Neural cell (in vitro differentiated cells): Measurements from ENCODE around the gene VMP1. TPM values are rescaled to one million over a fixed set of nuclear protein-coding genes. Genes with fewer than 3 reads are reported as not detected.
"Not testable (repeated sequence)": the region's sequence is repeated elsewhere in the genome, so short reads cannot be mapped to it uniquely, and the experiment has no call there.

Experiments used
- H2AFZ ChIP-seq: fragments of 200-600, 300-800 bp; sonication (generic), shearing (Covaris generic); 2 replicates; pipeline ENCODE4 v1.6.0; 2014; ENCODE audit warnings: low read depth, mild to moderate bottlenecking, antibody characterized with exemption, low read length, moderate library complexity
- H3F3A ChIP-seq: fragments of 200-600 bp; shearing (Covaris generic); 2 replicates; pipeline ENCODE4 v1.6.1; 2016; ENCODE audit warnings: mild to moderate bottlenecking, moderate library complexity, mixed read lengths, antibody characterized with exemption, low read length; ENCODE audit not compliant: insufficient read depth, poor library complexity, severe bottlenecking
- H3K27ac ChIP-seq: fragments of 200-600, 300-800 bp; sonication (generic), shearing (Covaris generic); 2 replicates; pipeline ENCODE4 v1.5.1; 2014; ENCODE audit warnings: mild to moderate bottlenecking, low read length, moderate library complexity
- H3K27me3 ChIP-seq: fragments of 300-800, 200-600 bp; sonication (generic), shearing (Covaris generic); 2 replicates; pipeline ENCODE4 v1.6.0; 2014; ENCODE audit warnings: mild to moderate bottlenecking, low read depth, low read length, moderate library complexity; ENCODE audit not compliant: insufficient read depth
- H3K36me3 ChIP-seq: fragments of 300-800, 200-600 bp; sonication (generic), shearing (Covaris generic); 2 replicates; pipeline ENCODE4 v1.5.1; 2014; ENCODE audit warnings: mild to moderate bottlenecking, antibody characterized with exemption, low read length, moderate library complexity; ENCODE audit not compliant: insufficient read depth
- H3K4me2 ChIP-seq: fragments of 300-800, 200-600 bp; sonication (generic), shearing (Covaris generic); 2 replicates; pipeline ENCODE4 v1.6.0; 2014; ENCODE audit warnings: mild to moderate bottlenecking, low read length
- H3K4me3 ChIP-seq: fragments of 300-800, 200-600 bp; sonication (generic), shearing (Covaris generic); 2 replicates; pipeline ENCODE4 v1.5.1; 2014; ENCODE audit warnings: mild to moderate bottlenecking, low read length, moderate library complexity
- H3K79me2 ChIP-seq: fragments of 200-600 bp; shearing (Covaris generic); replicated peaks from 2 replicates; pipeline ENCODE4 v1.6.0; 2014; ENCODE audit warnings: mild to moderate bottlenecking, low read length, moderate library complexity; ENCODE audit not compliant: insufficient read depth
- H3K9ac ChIP-seq: fragments of 300-800, 200-600 bp; sonication (generic), shearing (Covaris generic); 2 replicates; pipeline ENCODE4 v1.6.1; 2016; ENCODE audit warnings: mild to moderate bottlenecking, low read length, mixed read lengths
- H3K9me2 ChIP-seq: fragments of 200-600 bp; shearing (Covaris generic); 2 replicates; pipeline ENCODE4 v1.6.1; 2016; ENCODE audit warnings: mild to moderate bottlenecking, low read length, mixed read lengths; ENCODE audit not compliant: insufficient read depth
- H3K9me3 ChIP-seq: fragments of 200-600, 300-800 bp; sonication (generic), shearing (Covaris generic); 2 replicates; pipeline ENCODE4 v1.6.1; 2016; ENCODE audit warnings: mild to moderate bottlenecking, mixed run types, low read length, moderate library complexity, mixed read lengths
- H4K20me1 ChIP-seq: fragments of 200-600 bp; shearing (Covaris generic); 2 replicates; pipeline ENCODE4 v1.6.1; 2016; ENCODE audit warnings: mild to moderate bottlenecking, mixed run types; ENCODE audit not compliant: insufficient read depth
- MXI1 ChIP-seq: fragments of 450-650 bp; conservative IDR thresholded peaks from 2 replicates; pipeline ENCODE4 v1.6.1; 2014; ENCODE audit warnings: antibody characterized with exemption, mild to moderate bottlenecking; ENCODE audit not compliant: poor library complexity, severe bottlenecking
- POLR2AphosphoS5 ChIP-seq: IDR thresholded peaks from 2 replicates; pipeline ENCODE4 v1.6.1; 2012
- RAD21 ChIP-seq: fragments of 450-650 bp; conservative IDR thresholded peaks from 2 replicates; pipeline ENCODE4 v1.6.1; 2014; ENCODE audit warnings: antibody characterized with exemption, mild to moderate bottlenecking, moderate library complexity
- SMC3 ChIP-seq: fragments of 450-650 bp; conservative IDR thresholded peaks from 2 replicates; pipeline ENCODE4 v1.6.1; 2014; ENCODE audit warnings: antibody characterized with exemption, mild to moderate bottlenecking, moderate library complexity; ENCODE audit not compliant: poor library complexity
- TAF1 ChIP-seq: IDR thresholded peaks from 2 replicates; pipeline ENCODE4 v1.6.1; 2012; ENCODE audit warnings: low read depth
- polyA plus RNA-seq: library from polyadenylated mRNA; depleted of rRNA; stranded (reverse); fragments of >200 nt; gene quantifications from 2 replicates; pipeline ENCODE4 v1.2.3, GENCODE V29; 2014
- TF ChIP-seq, protein P1 (sequence below): IDR thresholded peaks from 2 replicates; pipeline ENCODE4 v1.6.1; 2012; ENCODE audit warnings: borderline replicate concordance
- TF ChIP-seq, protein P2 (sequence below): fragments of 450-650 bp; IDR thresholded peaks from 2 replicates; pipeline ENCODE4 v1.5.1; 2014; ENCODE audit warnings: antibody characterized with exemption, mild to moderate bottlenecking, moderate library complexity; ENCODE audit not compliant: poor library complexity, severe bottlenecking

Gene VMP1
- polyA plus RNA-seq, 1 donor from 2014 or later = 75.9 TPM

DNA sequence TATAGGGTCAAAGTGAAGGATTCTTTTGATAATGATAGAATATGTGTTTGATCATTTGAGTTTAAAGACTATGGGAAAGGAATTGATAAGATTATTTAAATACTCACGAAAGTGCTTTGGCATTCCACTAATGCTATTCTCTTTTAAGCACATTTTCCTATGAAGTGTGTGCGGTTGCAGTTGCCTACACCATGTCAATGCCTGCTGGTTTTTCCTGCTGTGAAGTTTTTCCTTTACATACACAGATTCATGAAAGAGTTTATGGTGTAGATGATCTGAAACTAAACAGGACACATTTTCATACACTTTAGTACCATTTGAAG, 78.7 kb downstream of the VMP1 start:
- no peaks in the 10 kb centered on the region for H3K79me2 ChIP-seq
- H3F3A ChIP-seq = no peaks in the 10 kb centered on the region
- H2AFZ ChIP-seq = no peak overlapping the region
- no peaks in the 10 kb centered on the region for H3K9me2 ChIP-seq
- no peak overlapping the region for H3K27ac ChIP-seq
- no peak overlapping the region for H3K9ac ChIP-seq
- no peak overlapping the region for H3K4me2 ChIP-seq
- H4K20me1 ChIP-seq = no peaks in the 10 kb centered on the region
- no peaks in the 10 kb centered on the region for H3K27me3 ChIP-seq
- H3K36me3 ChIP-seq = no peaks in the 10 kb centered on the region
- no peaks in the 10 kb centered on the region for H3K9me3 ChIP-seq
- no peak overlapping the region for H3K4me3 ChIP-seq
- TF ChIP-seq POLR2AphosphoS5 (no peak), MXI1 (no peak), RAD21 (no peak), TAF1 (no peak)
- TF ChIP-seq, protein P1, sequence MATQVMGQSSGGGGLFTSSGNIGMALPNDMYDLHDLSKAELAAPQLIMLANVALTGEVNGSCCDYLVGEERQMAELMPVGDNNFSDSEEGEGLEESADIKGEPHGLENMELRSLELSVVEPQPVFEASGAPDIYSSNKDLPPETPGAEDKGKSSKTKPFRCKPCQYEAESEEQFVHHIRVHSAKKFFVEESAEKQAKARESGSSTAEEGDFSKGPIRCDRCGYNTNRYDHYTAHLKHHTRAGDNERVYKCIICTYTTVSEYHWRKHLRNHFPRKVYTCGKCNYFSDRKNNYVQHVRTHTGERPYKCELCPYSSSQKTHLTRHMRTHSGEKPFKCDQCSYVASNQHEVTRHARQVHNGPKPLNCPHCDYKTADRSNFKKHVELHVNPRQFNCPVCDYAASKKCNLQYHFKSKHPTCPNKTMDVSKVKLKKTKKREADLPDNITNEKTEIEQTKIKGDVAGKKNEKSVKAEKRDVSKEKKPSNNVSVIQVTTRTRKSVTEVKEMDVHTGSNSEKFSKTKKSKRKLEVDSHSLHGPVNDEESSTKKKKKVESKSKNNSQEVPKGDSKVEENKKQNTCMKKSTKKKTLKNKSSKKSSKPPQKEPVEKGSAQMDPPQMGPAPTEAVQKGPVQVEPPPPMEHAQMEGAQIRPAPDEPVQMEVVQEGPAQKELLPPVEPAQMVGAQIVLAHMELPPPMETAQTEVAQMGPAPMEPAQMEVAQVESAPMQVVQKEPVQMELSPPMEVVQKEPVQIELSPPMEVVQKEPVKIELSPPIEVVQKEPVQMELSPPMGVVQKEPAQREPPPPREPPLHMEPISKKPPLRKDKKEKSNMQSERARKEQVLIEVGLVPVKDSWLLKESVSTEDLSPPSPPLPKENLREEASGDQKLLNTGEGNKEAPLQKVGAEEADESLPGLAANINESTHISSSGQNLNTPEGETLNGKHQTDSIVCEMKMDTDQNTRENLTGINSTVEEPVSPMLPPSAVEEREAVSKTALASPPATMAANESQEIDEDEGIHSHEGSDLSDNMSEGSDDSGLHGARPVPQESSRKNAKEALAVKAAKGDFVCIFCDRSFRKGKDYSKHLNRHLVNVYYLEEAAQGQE = no peak

DNA sequence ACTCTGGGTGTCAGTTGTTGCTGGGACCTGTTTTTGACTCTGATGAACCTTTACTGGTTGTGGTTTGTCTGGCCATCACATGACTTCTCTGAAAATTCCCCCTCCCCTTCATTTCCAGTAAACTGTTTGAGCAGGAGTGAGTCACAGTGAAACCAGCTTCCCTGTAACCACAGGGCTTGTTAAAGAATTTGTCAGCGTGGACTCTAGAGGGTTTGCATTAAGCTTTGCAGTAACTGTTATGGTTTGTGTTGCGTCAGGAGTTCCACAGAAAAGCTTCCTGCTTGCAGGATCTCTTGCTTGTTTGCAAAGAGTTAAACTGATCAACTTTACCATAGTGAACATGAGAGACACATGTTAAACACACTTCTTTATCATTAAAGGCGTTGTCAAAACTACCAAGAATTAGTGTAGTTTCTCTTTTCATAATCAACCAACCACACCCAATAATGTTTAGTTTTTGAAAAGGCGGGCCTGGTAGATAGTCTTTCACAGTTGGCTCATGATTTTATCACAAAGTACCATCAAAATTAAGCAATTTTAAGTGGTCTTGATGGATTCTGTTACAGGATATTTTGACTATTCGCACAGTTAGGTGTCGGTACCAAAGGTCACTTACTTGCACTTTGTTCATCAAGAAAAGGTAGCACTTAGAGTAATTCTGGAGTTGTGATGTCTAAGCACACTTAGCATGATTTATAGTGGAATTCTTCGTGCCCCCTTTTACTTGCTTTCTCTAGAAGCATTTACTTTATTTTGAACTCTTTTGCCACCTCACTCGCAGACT, 79.3 kb downstream of the VMP1 start:
- no peaks in the 10 kb centered on the region for H3K36me3 ChIP-seq
- no peak overlapping the region for H2AFZ ChIP-seq
- H3K79me2 ChIP-seq = no peaks in the 10 kb centered on the region
- H3F3A ChIP-seq = no peaks in the 10 kb centered on the region
- H3K9me3 ChIP-seq = no peaks in the 10 kb centered on the region
- H3K4me3 ChIP-seq = no peak overlapping the region
- no peak overlapping the region for H3K4me2 ChIP-seq
- TF ChIP-seq, protein P1 = no peak
- TF ChIP-seq RAD21 (no peak), POLR2AphosphoS5 (no peak), SMC3 (no peak)
- TF ChIP-seq, protein P2, sequence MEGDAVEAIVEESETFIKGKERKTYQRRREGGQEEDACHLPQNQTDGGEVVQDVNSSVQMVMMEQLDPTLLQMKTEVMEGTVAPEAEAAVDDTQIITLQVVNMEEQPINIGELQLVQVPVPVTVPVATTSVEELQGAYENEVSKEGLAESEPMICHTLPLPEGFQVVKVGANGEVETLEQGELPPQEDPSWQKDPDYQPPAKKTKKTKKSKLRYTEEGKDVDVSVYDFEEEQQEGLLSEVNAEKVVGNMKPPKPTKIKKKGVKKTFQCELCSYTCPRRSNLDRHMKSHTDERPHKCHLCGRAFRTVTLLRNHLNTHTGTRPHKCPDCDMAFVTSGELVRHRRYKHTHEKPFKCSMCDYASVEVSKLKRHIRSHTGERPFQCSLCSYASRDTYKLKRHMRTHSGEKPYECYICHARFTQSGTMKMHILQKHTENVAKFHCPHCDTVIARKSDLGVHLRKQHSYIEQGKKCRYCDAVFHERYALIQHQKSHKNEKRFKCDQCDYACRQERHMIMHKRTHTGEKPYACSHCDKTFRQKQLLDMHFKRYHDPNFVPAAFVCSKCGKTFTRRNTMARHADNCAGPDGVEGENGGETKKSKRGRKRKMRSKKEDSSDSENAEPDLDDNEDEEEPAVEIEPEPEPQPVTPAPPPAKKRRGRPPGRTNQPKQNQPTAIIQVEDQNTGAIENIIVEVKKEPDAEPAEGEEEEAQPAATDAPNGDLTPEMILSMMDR = no peak
- H3K27ac ChIP-seq = no peak overlapping the region
- H3K9ac ChIP-seq = no peak overlapping the region
- no peaks in the 10 kb centered on the region for H3K27me3 ChIP-seq
- H4K20me1 ChIP-seq = no peaks in the 10 kb centered on the region
- H3K9me2 ChIP-seq = no peaks in the 10 kb centered on the region

DNA sequence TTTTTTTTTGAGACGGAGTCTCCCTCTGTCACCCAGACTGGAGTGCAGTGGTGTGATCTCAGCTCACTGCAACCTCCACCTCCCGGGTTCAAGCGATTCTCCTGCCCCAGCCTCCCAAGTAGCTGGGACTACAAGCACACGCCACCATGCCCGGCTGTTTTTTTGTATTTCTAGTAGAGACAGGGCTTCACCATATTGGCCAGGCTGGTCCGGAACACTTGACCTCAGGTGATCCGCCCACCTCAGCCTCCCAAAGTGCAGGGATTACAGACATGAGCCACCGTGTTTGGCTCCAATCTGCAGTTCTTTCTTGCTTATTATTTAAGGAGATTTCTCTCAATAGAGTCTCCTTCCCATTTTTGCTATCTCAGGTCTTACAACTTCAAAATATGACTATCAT, 82.4 kb downstream of the VMP1 start:
- H3K36me3 ChIP-seq, H3K79me2 ChIP-seq, H3K4me3 ChIP-seq, H4K20me1 ChIP-seq, H3K9me2 ChIP-seq, H3K9ac ChIP-seq, H3K27ac ChIP-seq, H3K4me2 ChIP-seq, H3K27me3 ChIP-seq, H3K9me3 ChIP-seq, H2AFZ ChIP-seq, H3F3A ChIP-seq: not testable (repeated sequence)

DNA sequence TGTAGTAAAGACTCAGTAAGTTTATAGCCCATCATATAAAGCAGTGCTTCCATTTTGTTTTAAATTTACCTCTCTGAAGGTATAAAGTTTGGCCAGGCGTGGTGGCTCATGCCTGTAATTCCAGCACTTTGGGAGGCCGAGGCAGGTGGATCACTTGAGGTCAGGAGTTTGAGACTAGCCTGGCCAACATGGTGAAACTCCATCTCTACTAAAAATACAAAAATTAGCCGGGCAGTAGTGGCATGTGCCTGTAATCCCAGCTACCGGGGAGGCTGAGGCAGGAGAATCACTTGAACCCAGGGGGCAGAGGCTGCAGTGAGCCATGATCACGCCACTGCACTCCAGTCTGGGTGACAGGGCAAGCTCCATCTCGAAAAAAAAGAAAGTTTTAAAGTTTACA, 83.0 kb downstream of the VMP1 start:
- H3K9me3 ChIP-seq, H3K79me2 ChIP-seq, H3K9me2 ChIP-seq, H3K36me3 ChIP-seq, H3F3A ChIP-seq, H2AFZ ChIP-seq, H3K27ac ChIP-seq, H3K4me2 ChIP-seq, H4K20me1 ChIP-seq, H3K9ac ChIP-seq, H3K4me3 ChIP-seq, H3K27me3 ChIP-seq: not testable (repeated sequence)
